GM13977 (cell line): ENCODE data around the gene CYP21A2.
A peak's percentile ranks its signal among the peaks of the same experiment; 100 is the strongest.
"Not testable (repeated sequence)": the region's sequence is repeated elsewhere in the genome, so short reads cannot be mapped to it uniquely, and the experiment has no call there.

Experiments used
- DNase-seq: peaks from one replicate; pipeline ENCODE4 v3.0.0; 2012; ENCODE audit warnings: low spot score
- in situ Hi-C: fragments of 300-500 bp; cut with MboI; formaldehyde crosslinking; loops from one replicate; pipeline ENCODE4 v1.12.0; 2022; ENCODE audit warnings: low sequenced_read_pairs, low pct_unique_long_range_greater_than_20kb, mixed read lengths, inconsistent platforms; ENCODE audit not compliant: unreplicated experiment
- TF ChIP-seq, protein P1 (sequence below): IDR thresholded peaks from 2 replicates; pipeline ENCODE4 v1.5.1; 2012; ENCODE audit warnings: mild to moderate bottlenecking, control low read depth; ENCODE audit not compliant: insufficient read depth; ENCODE audit errors: extremely low read depth, missing control alignments

Gene CYP21A2

DNA sequence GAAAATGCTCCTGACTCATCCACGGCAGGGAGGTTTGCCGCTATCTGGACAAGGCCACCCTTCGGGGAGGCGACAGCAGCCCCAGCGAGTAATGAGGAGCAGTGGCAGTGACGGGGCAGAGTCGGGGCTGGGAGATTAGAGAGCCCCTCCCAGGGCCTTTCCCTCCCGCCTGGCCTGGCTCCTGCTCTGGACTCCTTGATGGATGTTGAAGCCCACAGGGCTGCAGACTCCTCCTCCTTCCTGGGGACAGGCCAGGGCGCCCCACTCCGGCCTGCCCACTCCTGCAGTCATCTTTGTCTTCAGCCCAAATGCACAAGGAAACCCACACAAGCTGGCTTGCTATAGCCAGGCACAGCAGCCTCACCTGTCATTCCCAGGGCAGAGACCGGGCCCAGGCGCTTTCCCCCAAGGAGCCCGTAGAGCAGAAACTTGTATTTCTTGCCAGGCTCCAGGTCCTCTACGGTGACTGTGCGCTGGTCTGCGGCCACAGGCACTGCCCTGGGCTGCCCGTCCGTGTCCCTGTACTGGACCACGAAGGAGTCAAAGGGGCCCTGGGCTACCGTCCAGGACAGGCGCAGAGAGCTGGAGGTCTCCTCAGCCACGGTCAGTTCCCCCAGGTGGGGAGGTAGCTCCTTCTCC is 7.7 kb downstream of the CYP21A2 start:
- DNase-seq: peak; percentile 10
- in situ Hi-C loops: no loop called here
- TF ChIP-seq, protein P1, sequence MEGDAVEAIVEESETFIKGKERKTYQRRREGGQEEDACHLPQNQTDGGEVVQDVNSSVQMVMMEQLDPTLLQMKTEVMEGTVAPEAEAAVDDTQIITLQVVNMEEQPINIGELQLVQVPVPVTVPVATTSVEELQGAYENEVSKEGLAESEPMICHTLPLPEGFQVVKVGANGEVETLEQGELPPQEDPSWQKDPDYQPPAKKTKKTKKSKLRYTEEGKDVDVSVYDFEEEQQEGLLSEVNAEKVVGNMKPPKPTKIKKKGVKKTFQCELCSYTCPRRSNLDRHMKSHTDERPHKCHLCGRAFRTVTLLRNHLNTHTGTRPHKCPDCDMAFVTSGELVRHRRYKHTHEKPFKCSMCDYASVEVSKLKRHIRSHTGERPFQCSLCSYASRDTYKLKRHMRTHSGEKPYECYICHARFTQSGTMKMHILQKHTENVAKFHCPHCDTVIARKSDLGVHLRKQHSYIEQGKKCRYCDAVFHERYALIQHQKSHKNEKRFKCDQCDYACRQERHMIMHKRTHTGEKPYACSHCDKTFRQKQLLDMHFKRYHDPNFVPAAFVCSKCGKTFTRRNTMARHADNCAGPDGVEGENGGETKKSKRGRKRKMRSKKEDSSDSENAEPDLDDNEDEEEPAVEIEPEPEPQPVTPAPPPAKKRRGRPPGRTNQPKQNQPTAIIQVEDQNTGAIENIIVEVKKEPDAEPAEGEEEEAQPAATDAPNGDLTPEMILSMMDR: no peak

GRCh38 chr6:32046450-32047083 is 8.4 kb downstream of the CYP21A2 start:
- TF ChIP-seq, protein P1: no peak
- peak; percentile 9 for DNase-seq
- in situ Hi-C loops: no loop called here

DNA sequence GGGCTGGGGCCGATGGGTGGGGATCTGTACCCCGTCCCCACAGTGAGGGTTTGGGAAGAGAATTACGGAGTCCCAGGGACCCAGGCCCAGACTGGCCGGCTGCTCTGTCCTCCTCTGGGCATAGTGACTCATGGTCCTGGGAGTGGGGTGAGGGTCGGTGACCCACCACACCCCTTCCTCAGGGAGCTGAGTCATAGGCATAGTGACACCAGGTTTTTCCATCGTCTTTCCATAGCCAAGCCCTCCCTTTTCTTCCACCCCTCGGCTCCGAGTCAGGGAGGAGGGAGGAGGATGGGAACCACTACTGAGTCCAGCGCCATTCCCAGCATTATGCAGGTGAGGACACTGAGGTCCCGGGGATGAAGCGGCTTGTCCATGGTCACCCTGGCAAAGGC is 8.9 kb downstream of the CYP21A2 start:
- in situ Hi-C loops: no loop called here
- TF ChIP-seq, protein P1: no peak
- no peak for DNase-seq

DNA sequence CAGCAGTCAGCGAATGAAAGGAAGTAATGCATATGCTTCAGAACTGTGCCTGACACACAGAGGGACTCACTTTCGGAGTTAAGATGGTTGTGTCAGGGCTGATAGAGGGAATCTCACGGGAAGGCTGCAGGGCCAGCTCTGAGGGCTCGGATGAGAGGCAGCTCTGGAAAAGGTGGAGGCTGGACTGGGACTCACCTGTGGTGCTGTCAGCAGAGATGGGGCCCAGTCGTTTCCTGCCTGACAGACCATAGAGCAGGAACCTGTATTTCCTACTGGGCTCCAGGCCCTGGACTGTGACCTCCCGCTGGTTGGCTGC is 9.3 kb downstream of the CYP21A2 start:
- DNase-seq: peak; percentile 19
- TF ChIP-seq, protein P1: no peak
- in situ Hi-C loops: no loop called here

DNA sequence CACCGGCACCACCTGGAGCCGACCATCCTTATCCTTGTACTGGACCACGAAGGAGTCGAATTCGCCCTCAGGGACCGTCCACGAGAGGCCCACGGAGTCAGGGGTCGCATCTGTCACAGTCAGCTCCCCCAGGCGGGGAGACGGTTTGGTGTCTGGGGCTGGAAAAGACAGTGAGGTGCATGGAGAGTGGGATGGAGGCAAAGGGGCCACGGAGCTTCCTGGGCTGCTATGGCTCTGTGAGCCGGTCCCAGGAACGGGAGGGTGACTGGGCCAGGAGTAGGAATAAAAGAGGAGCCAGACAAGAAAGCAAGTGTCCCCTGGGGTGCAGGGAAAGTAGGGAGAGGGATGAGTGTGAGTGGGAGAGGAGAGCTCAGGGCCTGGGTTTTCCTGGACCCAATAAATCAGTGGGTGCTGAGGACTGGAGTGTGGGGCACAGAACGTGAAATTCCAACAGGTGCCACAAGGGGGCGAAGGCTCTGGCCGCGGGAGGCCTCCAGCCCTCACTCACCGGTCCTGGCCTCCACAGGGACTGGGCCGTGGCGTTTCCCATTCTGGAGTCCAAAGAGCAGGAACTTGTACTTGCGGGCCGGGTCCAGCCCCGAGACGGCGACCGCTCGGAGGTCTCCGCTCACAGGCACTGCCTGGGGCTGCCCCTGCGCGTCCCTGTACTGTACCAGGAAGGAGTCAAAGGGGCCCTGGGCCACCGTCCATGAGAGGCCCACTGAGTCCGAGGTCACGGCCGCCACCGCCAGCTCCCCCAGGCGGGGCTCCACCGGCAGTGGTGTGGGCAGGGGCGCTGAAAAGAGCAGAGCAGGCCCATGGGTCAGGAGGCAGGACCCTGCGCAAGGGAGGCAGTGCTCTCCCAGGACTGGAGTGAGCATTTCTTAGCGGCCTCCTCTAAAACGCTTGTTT is 9.9 kb downstream of the CYP21A2 start:
- in situ Hi-C loops: no loop called here
- DNase-seq: peak; percentile 80
- TF ChIP-seq, protein P1: peak; percentile 88

GRCh38 chr6:32049149-32049548 is 10.9 kb downstream of the CYP21A2 start:
- in situ Hi-C loops, DNase-seq: not testable (repeated sequence)

GRCh38 chr6:32049736-32050135 is 11.5 kb downstream of the CYP21A2 start:
- in situ Hi-C loops, DNase-seq: not testable (repeated sequence)
